ENCODE data around the gene COL23A1. TPM values are rescaled to one million over a fixed set of nuclear protein-coding genes. Genes with fewer than 3 reads are reported as not detected.

The COL23A1 gene
- total and polyA plus RNA-seq, 2 of the 8 experiments (the other 6 are each of a cell fraction or from before 2014, with no cell fraction given) = 3.1 to 4.7 TPM

- peaks cover 12% of the 10 kb centered on the region for H3K23me2 ChIP-seq (ENCODE audit: low read depth, low read length)
- no peak overlapping the region for H4K5ac ChIP-seq (ENCODE audit: insufficient read length, low read depth, low read length)
- peak overlapping the region; percentile 56 to 66 for H3K4me2 ChIP-seq (ENCODE audit: insufficient read depth in 1 of 2, low read depth in 2 of 2, low read length in 2 of 2)
- no peak overlapping the region for H2BK5ac ChIP-seq (ENCODE audit: low read depth, low read length)
- H3K4me3 ChIP-seq (ENCODE audit: extremely low read depth in 1 of 4, insufficient read depth in 2 of 4, low read depth in 3 of 4, low read length in 4 of 4) = peak overlapping the region in 3 of 4 experiments; percentile 6 to 48 (median 12); a peak in 3 of 8 replicates
- no peak overlapping the region for H2AK5ac ChIP-seq (ENCODE audit: low read depth, low read length)
- no peaks in the 10 kb centered on the region for H3K36me3 ChIP-seq (ENCODE audit: control insufficient read depth in 2 of 4, insufficient read depth in 4 of 4, low read length in 3 of 4)
- H4K8ac ChIP-seq (ENCODE audit: extremely low read depth, insufficient read depth, low read length) = no peak overlapping the region
- H3K27ac ChIP-seq (ENCODE audit: low read depth, low read length) = no peak overlapping the region
- H3K9ac ChIP-seq (replicated peaks in 1 of 4; ENCODE audit: extremely low read depth in 1 of 4, low read depth in 3 of 4, low read length in 3 of 4) = no peak overlapping the region
- no peak overlapping the region for H2BK12ac ChIP-seq (ENCODE audit: low read depth, low read length)
- DNase-seq (ENCODE audit: low read depth in 1 of 2, low spot score in 2 of 2) (peak; percentile 47 to 82), FAIRE-seq (peak; percentile 70)
- no peaks in the 10 kb centered on the region for H3K9me3 ChIP-seq (ENCODE audit: insufficient read depth in 2 of 2, low read depth in 1 of 2, low read length in 1 of 2)
- H4K91ac ChIP-seq (replicated peaks; ENCODE audit: insufficient read length, low read length) = no peak overlapping the region
- H3K79me2 ChIP-seq (ENCODE audit: control insufficient read depth in 1 of 2, insufficient read depth in 2 of 2, low read length in 2 of 2) = no peaks in the 10 kb centered on the region; a peak in 1 of 4 replicates
- H3K27me3 ChIP-seq (replicated peaks in 1 of 4; ENCODE audit: control insufficient read depth in 3 of 4, extremely low read depth in 1 of 4, insufficient read depth in 3 of 4, low read length in 3 of 4) = no peaks in the 10 kb centered on the region
- H3K23ac ChIP-seq (ENCODE audit: insufficient read length) = no peak overlapping the region
- no peak overlapping the region for H3K4ac ChIP-seq (replicated peaks; ENCODE audit: insufficient read length, low read depth, low read length)
- H3K56ac ChIP-seq (replicated peaks; ENCODE audit: insufficient read length, low read depth, low read length) = no peak overlapping the region
- peaks cover 7 to 28% (median 15%) of the 10 kb centered on the region in 4 experiments for H3K4me1 ChIP-seq (replicated peaks in 1 of 4; ENCODE audit: control insufficient read depth in 3 of 4, insufficient read depth in 4 of 4, low read length in 3 of 4)
- TF ChIP-seq RAD21 (IDR thresholded peaks at IDR 0.05 in 1 of 2, conservative IDR thresholded peaks at IDR 0.05 in 1 of 2; ENCODE audit: low read depth in 2 of 2, low read length in 2 of 2) = peak in 1 of 2 experiments; percentile 1; a peak in 1 of 4 replicates
- no peak for TF ChIP-seq EGR1 (IDR thresholded peaks at IDR 0.05; ENCODE audit: borderline replicate concordance, low read depth, low read length)
- 0 out of 2 replicates have a peak, but pooled peaks have one; percentile 31 for TF ChIP-seq MAX (IDR thresholded peaks at IDR 0.05)
- peak in 1 of 2 experiments; percentile 61; a peak in 1 of 4 replicates for TF ChIP-seq HDAC2 (IDR thresholded peaks at IDR 0.05; ENCODE audit: borderline replicate concordance in 1 of 2, low read depth in 2 of 2, low read length in 2 of 2)
- no peak for TF ChIP-seq HDAC6 (IDR thresholded peaks at IDR 0.05; ENCODE audit: low read depth, low read length)
- TF ChIP-seq EP300 (IDR thresholded peaks at IDR 0.05; ENCODE audit: borderline replicate concordance in 1 of 2, low read depth in 2 of 2, low read length in 2 of 2) = no peak
- TF ChIP-seq JUND (IDR thresholded peaks at IDR 0.05; ENCODE audit: low read length) = no peak
- TF ChIP-seq KDM5A (IDR thresholded peaks at IDR 0.05; ENCODE audit: low read length) = no peak
- H3K14ac ChIP-seq (ENCODE audit: insufficient read length) = no peak overlapping the region
- WGBS, 2 experiments (ENCODE audit: extremely low coverage in 1 of 2, insufficient coverage in 1 of 2, insufficient read length in 1 of 2, insufficient replicate concordance in 2 of 2, low coverage in 1 of 2, low lambda C conversion rate in 2 of 2, missing lambda C conversion rate in 1 of 2) = 11% methylated on average over 13 of the region's 13 CpGs; no CpG with 5 or more reads in 1 of the 2 experiments
- ChIA-PET CTCF (ENCODE audit: partially characterized antibody) (interaction anchor here (0.9 to 1.8 kb wide), 5 partner anchors 19 to 197 kb away, joined by 3 to 4 read pairs (median 3); no protein-coding TSS in a partner anchor), POLR2A (ENCODE audit: partially characterized antibody) (no interaction called here)
- no peak overlapping the region for H3K18ac ChIP-seq (ENCODE audit: extremely low read depth, low read length)
- no peak overlapping the region for H2AFZ ChIP-seq (ENCODE audit: low read length)
- H3K79me1 ChIP-seq (ENCODE audit: low read depth, low read length) = no peaks in the 10 kb centered on the region
- no peak overlapping the region for H2BK120ac ChIP-seq (replicated peaks; ENCODE audit: low read depth, low read length)
- H2BK15ac ChIP-seq (ENCODE audit: low read length) = no peak overlapping the region
- H2BK20ac ChIP-seq (ENCODE audit: low read length) = no peak overlapping the region
- peaks cover 0 to 9% of the 10 kb centered on the region in 2 experiments for H4K20me1 ChIP-seq (replicated peaks in 1 of 2; ENCODE audit: control insufficient read depth in 1 of 2, insufficient read depth in 2 of 2, low read length in 2 of 2)
These were observed 233.1 kb downstream of the COL23A1 start for GRCh38 chr5:178357121-178357521.

Measured in H1 (cell line).